IPS-20b (cell line): Measurements from ENCODE around the gene PLEKHH3.
"Not testable (repeated sequence)": the region's sequence is repeated elsewhere in the genome, so short reads cannot be mapped to it uniquely, and the experiment has no call there.

Experiments used
- H3K27ac ChIP-seq: one replicate; pipeline ENCODE4 v1.5.1; 2013; ENCODE audit warnings: low read length
- H3K27me3 ChIP-seq: 2 replicates; pipeline ENCODE4 v1.6.1; 2013; ENCODE audit warnings: mild to moderate bottlenecking, low read length, inconsistent platforms; ENCODE audit not compliant: insufficient read depth
- H3K36me3 ChIP-seq: 2 replicates; pipeline ENCODE4 v1.6.1; 2013; ENCODE audit warnings: low read depth, mild to moderate bottlenecking, inconsistent platforms, low read length, moderate library complexity; ENCODE audit not compliant: insufficient read depth
- H3K4me1 ChIP-seq: 2 replicates; pipeline ENCODE4 v1.6.1; 2013; ENCODE audit warnings: mild to moderate bottlenecking, control low read depth, inconsistent platforms, low read length, moderate library complexity; ENCODE audit not compliant: insufficient read depth
- H3K4me3 ChIP-seq: 2 replicates; pipeline ENCODE4 v1.5.1; 2013; ENCODE audit warnings: mild to moderate bottlenecking, low read length, inconsistent platforms
- H3K9ac ChIP-seq: 2 replicates; pipeline ENCODE4 v1.6.1; 2013; ENCODE audit warnings: low read depth, mild to moderate bottlenecking, inconsistent platforms, low read length, moderate library complexity
- H3K9me3 ChIP-seq: 2 replicates; pipeline ENCODE4 v1.6.1; 2013; ENCODE audit warnings: mild to moderate bottlenecking, low read depth, low read length, inconsistent platforms; ENCODE audit not compliant: insufficient read depth

Gene PLEKHH3

DNA sequence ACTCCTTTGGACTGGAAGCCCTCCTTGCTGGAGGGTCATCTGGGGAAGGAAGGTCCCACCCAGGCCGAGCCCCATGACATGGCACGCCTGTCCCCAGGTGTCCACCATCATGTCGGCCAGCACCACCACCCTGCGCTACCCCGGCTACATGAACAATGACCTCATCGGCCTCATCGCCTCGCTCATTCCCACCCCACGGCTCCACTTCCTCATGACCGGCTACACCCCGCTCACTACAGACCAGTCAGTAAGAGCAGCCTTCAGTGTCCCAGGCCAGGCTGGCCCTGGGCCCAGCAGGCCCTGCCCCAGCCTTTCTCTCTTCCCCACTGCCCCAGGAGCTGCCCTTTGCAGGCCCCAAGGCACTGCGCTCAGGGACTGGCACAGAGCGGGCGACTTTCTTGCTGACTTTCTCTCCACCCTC is 11.2 kb downstream of the PLEKHH3 start:
- H3K27ac ChIP-seq, result no peak overlapping the region
- H3K4me3 ChIP-seq, result no peak overlapping the region
- H3K4me1 ChIP-seq, result peaks cover 4% of the 10 kb centered on the region
- peaks cover 48% of the 10 kb centered on the region for H3K36me3 ChIP-seq
- no peak overlapping the region for H3K9ac ChIP-seq
- peaks cover 10% of the 10 kb centered on the region; the same call in 1 of the 2 replicates for H3K27me3 ChIP-seq
- no peaks in the 10 kb centered on the region for H3K9me3 ChIP-seq

DNA sequence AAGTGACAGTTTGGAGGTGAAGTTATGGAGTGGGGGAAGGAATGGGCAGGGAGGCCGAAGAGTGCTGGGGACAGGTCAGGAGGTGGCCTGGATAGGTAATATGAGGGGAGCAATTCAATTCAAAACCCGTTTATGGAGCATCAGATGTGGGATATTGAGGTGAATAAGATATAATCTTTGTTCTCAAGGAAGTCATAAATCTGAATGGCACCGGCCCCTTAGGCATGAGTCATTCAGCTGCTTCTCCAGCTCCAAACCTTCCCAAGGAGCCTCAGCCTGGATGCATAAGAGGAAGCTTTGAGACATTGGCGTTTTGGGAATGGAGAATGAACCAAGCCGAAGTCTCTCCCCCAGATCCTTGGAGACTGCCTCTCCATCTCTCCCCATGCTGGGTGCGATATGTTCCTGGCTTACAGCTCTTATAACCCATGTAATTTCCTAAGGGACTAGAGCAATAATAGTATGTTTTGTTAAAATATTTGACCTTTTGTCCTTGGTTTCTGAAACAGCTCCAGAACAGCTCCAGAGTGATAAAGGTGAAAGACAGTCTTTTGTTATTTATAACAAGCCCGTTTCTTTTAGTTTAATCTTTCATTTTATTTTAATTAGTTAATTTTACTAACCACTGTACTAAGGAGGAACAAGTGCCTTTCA is 16.0 kb downstream of the PLEKHH3 start:
- no peaks in the 10 kb centered on the region for H3K27me3 ChIP-seq
- no peak overlapping the region for H3K27ac ChIP-seq
- no peaks in the 10 kb centered on the region for H3K9me3 ChIP-seq
- peaks cover 7% of the 10 kb centered on the region for H3K4me1 ChIP-seq
- H3K4me3 ChIP-seq, result peak overlapping the region; percentile 25; the same call in 1 of the 2 replicates
- H3K36me3 ChIP-seq, result peaks cover 26% of the 10 kb centered on the region
- H3K9ac ChIP-seq, result no peak overlapping the region

DNA sequence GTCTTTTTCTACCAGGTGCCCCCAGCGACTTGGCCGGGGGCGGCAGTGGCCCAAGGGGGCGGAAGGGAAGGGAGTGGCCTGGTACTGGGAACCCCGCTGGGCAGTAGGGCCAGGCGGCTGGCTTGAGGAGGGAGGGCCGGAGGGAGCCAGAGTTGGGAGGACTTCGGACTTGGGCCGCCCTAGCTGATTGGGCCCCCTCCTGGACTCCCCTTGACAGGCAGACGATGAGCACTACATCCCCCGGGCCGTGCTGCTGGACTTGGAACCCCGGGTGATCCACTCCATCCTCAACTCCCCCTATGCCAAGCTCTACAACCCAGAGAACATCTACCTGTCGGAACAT is 16.9 kb downstream of the PLEKHH3 start:
- Histone ChIP-seq H3K9ac (peak overlapping the region; percentile 81; the same call in 1 of the 2 replicates), H3K4me3 (peak overlapping the region; percentile 91), H3K36me3 (peaks cover 21% of the 10 kb centered on the region)

DNA sequence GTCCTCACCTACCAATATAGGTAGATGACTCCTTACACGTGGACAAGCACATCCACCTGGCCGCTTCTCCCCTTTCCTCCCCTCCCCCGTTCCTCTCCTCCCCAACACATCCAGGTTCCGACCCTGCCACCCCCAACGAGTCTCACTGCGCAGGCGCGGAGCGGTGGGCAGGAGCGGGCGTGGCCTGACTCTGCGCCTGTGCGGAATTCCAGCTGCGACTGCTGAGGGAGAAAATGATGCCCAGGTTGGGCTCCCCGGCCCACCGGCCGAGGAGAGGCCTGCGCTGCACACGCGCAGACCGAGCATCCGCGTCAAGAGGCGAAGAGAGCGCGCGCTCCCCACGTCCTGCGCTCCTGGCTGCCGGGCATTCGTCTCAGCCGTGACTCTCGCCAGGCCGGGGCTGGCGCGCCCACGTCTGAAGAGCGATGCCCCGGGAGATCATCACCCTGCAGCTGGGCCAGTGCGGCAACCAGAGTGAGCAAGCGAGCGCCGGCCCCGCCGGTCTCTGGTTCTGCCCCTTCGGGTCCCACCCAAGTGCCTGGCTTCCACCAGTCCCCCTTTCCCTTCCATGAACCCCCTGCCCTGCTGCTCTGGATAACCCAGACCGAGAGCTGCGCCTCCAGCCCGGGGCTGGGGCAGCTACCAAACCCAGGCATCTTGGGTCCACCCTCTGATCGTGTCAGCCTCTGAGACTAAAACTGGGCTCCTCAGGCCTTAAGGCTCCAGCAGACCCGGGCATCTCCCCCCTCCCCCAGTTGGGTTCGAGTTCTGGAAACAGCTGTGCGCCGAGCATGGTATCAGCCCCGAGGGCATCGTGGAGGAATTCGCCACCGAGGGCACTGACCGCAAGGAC is 17.5 kb downstream of the PLEKHH3 start, which contains the start of gene TUBG2:
Gene TUBG2, plus strand, starts transcription at position 206 of the 853 bp plus-strand sequence. Its CDS starts 220 bp downstream, at position 426.
- Histone ChIP-seq H3K9ac (peak within 1 kb of the TSS; percentile 81; the same call in 1 of the 2 replicates), H3K27me3 (no peaks in the 10 kb centered on the region), H3K4me1 (peaks cover 7% of the 10 kb centered on the region), H3K9me3 (no peaks in the 10 kb centered on the region), H3K27ac (no peak within 1 kb of the TSS), H3K36me3 (peaks cover 18% of the 10 kb centered on the region), H3K4me3 (peak within 1 kb of the TSS; percentile 91)

More for the DNA sequence above, 16.9 kb downstream of the PLEKHH3 start:
- not testable (repeated sequence) for H3K4me1 ChIP-seq, H3K27ac ChIP-seq, H3K9me3 ChIP-seq, H3K27me3 ChIP-seq

DNA sequence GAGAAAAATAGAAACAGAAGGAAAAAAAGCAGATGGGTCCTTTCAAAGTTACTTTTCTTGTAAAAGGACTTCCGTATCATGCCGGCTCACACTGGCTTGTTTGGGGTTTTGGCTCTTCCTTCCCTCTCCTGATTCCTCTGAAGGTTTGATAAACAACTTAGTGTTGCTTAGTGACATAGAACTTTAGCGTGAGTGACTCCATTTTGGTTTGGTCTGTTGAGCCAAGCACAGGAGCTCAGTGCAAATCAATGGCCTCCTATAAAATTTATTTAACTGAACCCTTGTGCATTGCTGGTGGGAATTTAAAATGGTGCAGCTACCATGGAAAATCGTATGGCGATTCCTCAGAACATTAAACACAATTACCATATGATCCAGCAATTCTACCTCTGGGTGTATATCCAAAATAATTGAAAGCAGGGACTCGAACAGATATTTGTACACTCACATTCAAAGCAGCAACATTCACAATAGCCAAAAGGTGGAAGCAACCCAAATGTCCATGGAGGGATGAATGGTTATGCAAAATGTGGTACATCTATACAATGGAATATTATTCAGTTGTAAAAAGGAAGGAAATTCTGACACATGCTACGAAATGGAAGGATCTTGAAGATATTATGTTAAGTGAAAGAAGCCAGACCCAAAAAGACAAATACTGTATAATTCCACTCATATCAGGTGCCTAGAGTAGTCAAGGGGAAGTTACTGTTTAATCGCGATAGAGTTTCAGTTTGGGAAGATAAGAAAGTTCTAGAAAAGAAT is 18.8 kb downstream of the PLEKHH3 start:
- H3K9me3 ChIP-seq, result no peaks in the 10 kb centered on the region
- no peak overlapping the region for H3K4me3 ChIP-seq
- no peak overlapping the region for H3K9ac ChIP-seq
- no peaks in the 10 kb centered on the region for H3K27me3 ChIP-seq
- H3K27ac ChIP-seq, result no peak overlapping the region
- peaks cover 7% of the 10 kb centered on the region for H3K4me1 ChIP-seq
- H3K36me3 ChIP-seq, result peaks cover 16% of the 10 kb centered on the region; the same call in 1 of the 2 replicates

DNA sequence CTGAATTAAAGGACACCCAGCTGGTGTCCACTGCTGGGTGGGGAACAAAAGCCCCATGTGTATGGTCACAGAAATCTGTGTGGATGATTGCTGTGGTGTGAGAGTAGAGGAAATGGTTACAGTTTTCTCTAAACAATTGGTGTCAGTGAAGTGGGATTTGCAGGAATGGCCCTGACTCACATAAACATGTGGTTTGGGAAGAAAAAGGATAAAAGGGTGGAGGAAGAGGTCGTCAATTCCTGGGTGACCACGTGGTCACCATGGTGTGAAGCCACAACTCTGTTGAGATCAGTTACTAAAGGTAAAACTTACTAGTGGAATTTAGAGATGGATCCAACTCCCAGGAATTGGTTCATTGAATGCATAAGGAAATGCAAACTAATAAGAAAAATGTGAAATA is 21.3 kb downstream of the PLEKHH3 start:
- Histone ChIP-seq H3K4me1 (peaks cover 5% of the 10 kb centered on the region), H3K36me3 (no peaks in the 10 kb centered on the region), H3K27me3 (no peaks in the 10 kb centered on the region), H3K9me3 (no peaks in the 10 kb centered on the region), H3K4me3 (no peak overlapping the region), H3K27ac (no peak overlapping the region), H3K9ac (no peak overlapping the region)

DNA sequence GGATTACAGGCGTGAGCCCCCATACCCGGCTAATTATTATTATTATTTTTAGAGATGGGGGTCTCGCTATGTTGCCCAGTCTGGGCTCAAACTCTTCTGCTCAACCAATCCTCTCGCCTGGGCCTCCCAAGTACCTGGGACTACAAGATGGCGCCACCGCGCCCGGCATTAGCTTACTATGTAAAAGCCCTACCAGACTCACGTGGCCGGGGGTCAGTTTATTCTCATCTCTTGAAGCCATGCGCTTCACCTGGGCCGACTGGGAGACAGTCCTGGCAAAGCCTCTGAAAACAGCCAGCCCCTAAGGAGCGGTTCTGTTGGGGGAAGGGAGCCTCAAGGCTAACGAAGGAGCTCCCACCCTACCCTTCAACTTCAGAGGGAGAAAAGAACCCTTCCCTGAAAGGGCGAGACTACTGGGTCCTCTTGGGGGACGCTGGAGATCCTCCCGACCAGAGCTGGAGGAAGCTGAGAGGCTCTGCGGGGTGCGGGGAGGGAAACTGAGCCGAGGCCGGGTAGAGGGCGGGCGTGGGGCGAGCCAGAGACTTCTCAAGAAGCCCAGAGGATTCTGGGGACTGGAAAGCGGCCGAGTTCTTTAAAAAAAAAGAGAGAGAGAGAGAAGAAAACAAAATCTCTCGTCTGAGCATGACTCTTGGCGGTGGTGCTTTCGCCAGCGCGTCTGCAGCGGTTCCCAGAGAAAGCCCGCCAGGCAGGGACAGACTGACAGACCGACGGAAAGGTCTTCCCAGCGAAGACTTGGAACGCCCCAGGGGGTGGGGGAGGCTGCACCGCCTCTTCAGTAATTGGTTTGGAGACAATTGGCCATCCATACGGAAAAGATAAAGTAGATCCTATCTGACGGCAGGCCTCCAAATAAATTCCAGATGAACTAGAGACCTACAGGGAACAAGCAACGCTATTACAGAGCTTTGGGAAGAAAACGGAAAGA is 23.3 kb downstream of the PLEKHH3 start:
- no peaks in the 10 kb centered on the region for H3K27me3 ChIP-seq
- H3K9me3 ChIP-seq, result no peaks in the 10 kb centered on the region
- H3K36me3 ChIP-seq, result no peaks in the 10 kb centered on the region
- peak overlapping the region; percentile 63 for H3K4me3 ChIP-seq
- H3K9ac ChIP-seq, result peak overlapping the region; percentile 63; the same call in 1 of the 2 replicates
- no peaks in the 10 kb centered on the region; the same call in 1 of the 2 replicates for H3K4me1 ChIP-seq
- no peak overlapping the region for H3K27ac ChIP-seq

DNA sequence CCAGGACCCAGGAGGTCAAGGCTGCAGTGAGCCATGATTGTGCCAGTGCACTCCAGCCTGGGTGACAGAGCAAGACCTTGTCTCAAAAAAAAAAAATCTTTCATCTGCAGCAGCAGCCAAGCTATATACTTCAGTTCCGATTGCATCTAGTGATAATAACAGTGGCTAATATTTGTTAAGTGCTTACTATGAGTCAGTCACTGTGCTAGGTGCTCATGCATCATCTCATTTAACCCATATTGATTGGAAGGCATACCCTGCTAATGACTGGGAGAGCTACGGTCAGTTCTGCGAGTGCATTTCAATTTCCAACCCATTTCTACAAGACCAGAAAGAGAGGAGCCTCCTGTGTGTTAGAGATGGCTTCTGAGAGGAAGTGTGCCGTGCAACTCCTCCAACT is 25.4 kb downstream of the PLEKHH3 start:
- H3K27ac ChIP-seq, result no peak overlapping the region
- H3K4me1 ChIP-seq, result no peaks in the 10 kb centered on the region; the same call in 1 of the 2 replicates
- H3K9ac ChIP-seq, result no peak overlapping the region
- no peaks in the 10 kb centered on the region for H3K36me3 ChIP-seq
- H3K9me3 ChIP-seq, result no peaks in the 10 kb centered on the region
- H3K27me3 ChIP-seq, result no peaks in the 10 kb centered on the region
- no peak overlapping the region for H3K4me3 ChIP-seq

DNA sequence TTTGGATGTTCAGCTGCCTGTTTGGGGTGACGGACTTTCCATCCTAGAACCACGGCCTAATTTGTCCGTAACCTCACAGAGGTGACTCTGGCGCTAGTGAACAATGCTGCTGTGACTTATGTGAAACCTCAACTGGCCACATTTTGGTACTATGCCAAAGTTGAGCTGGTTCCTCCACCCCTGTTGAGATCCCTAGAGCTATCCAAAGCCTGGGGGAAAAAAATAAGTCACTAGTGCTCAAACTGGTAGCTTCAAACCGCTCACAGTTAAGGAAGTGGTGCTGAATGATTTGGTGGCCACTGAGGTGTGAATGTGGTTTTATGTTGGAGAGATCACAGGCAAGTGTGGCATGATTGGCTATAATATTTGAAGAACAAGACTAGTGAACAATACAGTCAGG is 29.0 kb downstream of the PLEKHH3 start:
- H3K27ac ChIP-seq, result no peak overlapping the region
- no peaks in the 10 kb centered on the region for H3K36me3 ChIP-seq
- H3K9ac ChIP-seq, result no peak overlapping the region
- no peaks in the 10 kb centered on the region for H3K9me3 ChIP-seq
- H3K27me3 ChIP-seq, result no peaks in the 10 kb centered on the region
- no peaks in the 10 kb centered on the region for H3K4me1 ChIP-seq
- H3K4me3 ChIP-seq, result no peak overlapping the region

DNA sequence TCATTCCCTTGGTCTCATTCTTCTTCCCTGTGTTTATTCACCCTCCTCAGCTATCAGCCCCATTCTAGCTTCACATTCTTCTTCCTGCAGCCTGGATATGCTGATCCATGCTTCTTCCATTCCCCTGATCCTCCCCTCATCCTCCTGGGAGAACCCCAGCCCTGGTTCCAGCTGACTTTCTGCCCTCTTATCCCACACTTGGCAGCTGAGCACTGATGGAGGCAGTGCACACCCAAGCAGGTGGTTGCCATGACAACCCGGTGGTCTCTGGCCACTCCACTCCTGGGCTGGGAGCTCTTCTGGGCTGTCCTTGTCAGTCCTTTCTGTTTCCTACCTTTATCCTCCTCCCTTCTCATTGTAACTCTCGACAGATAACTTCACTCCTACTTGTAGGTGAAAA is 34.5 kb downstream of the PLEKHH3 start:
- H3K27me3 ChIP-seq, result no peaks in the 10 kb centered on the region
- no peaks in the 10 kb centered on the region for H3K36me3 ChIP-seq
- H3K4me3 ChIP-seq, result no peak overlapping the region
- no peak overlapping the region for H3K27ac ChIP-seq
- no peaks in the 10 kb centered on the region for H3K9me3 ChIP-seq
- H3K9ac ChIP-seq, result no peak overlapping the region
- H3K4me1 ChIP-seq, result no peaks in the 10 kb centered on the region

DNA sequence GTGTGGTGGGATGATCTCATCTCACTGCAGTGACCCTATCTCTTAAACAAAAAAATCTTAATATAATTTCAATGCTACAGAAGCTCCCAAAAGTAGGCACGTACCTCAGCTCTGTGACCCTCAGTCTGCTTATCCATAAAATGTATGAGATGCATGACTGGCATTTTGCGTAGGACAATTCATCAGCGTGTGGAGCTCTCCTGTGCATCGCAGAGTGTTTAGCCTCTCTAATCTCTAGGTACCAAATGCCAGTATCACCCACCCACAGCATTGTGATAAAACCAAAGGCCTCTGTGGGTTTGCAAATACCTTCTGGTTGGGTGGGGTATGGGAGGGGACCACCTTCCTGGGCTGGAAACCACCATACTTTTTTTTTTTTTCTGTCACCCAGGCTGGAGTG is 36.7 kb downstream of the PLEKHH3 start:
- H3K9me3 ChIP-seq, result no peaks in the 10 kb centered on the region
- H3K4me1 ChIP-seq, result no peaks in the 10 kb centered on the region
- no peak overlapping the region for H3K9ac ChIP-seq
- H3K27me3 ChIP-seq, result no peaks in the 10 kb centered on the region
- no peaks in the 10 kb centered on the region for H3K36me3 ChIP-seq
- no peak overlapping the region for H3K27ac ChIP-seq
- no peak overlapping the region for H3K4me3 ChIP-seq
